ENCODE measurements around the gene BOLA3.

Gene BOLA3

DNA sequence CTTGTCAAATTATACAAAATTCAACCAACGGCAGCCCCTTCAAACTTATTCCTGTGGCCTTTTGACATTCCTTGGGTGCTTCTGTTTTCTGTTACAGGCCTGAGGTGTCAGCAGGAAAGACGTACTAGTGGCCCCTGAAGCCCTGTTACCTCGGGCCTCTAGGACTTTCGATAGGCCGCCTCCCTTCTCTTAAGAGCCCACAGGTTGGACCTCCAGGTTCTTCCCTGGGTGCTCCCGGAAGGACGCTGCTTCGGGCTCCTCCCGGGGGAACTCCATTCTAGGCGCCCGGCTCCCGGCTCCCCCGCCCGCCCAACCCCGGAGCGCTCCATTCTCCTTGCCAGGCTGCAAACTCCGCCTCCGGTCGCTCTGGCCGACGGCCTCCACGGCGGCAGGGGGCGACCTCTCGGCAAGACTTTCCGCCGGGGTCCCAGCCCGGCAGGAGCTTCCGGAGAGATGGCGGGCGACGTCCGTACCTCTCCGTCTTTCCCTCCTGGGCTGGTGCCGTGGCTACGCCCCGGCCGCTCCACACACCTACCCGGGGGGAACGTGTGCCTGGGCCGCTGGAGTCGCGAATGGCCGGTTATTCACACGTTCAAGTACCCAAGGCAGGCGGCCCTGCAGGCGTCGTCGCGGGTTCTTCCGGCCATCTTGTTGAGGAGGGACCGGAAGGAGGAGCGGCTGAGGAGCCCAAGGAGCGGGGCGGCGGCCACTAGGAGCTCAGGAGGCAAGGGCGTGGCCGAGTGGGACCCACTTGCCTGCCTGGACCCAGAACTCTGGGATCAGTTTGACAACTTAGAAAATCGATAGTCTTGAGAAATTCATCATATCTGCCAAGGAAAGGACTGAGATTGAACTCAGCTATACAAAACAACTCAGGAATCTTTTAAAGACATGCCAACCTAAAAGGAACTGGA lies 27.5 kb downstream of the BOLA3 start (continued):
- no peak for TF ChIP-seq ZNF792 (tag by site-specific recombination; IDR thresholded peaks at IDR 0.05)
- TF ChIP-seq ZNF561 (tag by site-specific recombination; IDR thresholded peaks at IDR 0.05; ENCODE audit: borderline replicate concordance) = peak; percentile 76; the same call in 1 of the 2 replicates
- TF ChIP-seq KLF16 (tag by site-specific recombination; IDR thresholded peaks at IDR 0.05) = peak; percentile 66
- TF ChIP-seq, protein P1, sequence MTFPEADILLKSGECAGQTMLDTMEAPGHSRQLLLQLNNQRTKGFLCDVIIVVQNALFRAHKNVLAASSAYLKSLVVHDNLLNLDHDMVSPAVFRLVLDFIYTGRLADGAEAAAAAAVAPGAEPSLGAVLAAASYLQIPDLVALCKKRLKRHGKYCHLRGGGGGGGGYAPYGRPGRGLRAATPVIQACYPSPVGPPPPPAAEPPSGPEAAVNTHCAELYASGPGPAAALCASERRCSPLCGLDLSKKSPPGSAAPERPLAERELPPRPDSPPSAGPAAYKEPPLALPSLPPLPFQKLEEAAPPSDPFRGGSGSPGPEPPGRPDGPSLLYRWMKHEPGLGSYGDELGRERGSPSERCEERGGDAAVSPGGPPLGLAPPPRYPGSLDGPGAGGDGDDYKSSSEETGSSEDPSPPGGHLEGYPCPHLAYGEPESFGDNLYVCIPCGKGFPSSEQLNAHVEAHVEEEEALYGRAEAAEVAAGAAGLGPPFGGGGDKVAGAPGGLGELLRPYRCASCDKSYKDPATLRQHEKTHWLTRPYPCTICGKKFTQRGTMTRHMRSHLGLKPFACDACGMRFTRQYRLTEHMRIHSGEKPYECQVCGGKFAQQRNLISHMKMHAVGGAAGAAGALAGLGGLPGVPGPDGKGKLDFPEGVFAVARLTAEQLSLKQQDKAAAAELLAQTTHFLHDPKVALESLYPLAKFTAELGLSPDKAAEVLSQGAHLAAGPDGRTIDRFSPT (tag by site-specific recombination; IDR thresholded peaks at IDR 0.05) = no peak
- no peak for TF ChIP-seq ZFHX2 (tag by site-specific recombination; conservative IDR thresholded peaks at IDR 0.05)
- TF ChIP-seq ZNF133 (tag by site-specific recombination; IDR thresholded peaks at IDR 0.05) = no peak
- TF ChIP-seq, protein P2, sequence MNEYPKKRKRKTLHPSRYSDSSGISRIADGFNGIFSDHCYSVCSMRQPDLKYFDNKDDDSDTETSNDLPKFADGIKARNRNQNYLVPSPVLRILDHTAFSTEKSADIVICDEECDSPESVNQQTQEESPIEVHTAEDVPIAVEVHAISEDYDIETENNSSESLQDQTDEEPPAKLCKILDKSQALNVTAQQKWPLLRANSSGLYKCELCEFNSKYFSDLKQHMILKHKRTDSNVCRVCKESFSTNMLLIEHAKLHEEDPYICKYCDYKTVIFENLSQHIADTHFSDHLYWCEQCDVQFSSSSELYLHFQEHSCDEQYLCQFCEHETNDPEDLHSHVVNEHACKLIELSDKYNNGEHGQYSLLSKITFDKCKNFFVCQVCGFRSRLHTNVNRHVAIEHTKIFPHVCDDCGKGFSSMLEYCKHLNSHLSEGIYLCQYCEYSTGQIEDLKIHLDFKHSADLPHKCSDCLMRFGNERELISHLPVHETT (tag by site-specific recombination; IDR thresholded peaks at IDR 0.05) = peak; percentile 80; the same call in 1 of the 2 replicates
- peak; percentile 95 for TF ChIP-seq ZBTB17 (tag by site-specific recombination; IDR thresholded peaks at IDR 0.05)
- TF ChIP-seq, protein P3, sequence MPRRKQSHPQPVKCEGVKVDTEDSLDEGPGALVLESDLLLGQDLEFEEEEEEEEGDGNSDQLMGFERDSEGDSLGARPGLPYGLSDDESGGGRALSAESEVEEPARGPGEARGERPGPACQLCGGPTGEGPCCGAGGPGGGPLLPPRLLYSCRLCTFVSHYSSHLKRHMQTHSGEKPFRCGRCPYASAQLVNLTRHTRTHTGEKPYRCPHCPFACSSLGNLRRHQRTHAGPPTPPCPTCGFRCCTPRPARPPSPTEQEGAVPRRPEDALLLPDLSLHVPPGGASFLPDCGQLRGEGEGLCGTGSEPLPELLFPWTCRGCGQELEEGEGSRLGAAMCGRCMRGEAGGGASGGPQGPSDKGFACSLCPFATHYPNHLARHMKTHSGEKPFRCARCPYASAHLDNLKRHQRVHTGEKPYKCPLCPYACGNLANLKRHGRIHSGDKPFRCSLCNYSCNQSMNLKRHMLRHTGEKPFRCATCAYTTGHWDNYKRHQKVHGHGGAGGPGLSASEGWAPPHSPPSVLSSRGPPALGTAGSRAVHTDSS (tag by site-specific recombination; IDR thresholded peaks at IDR 0.05) = no peak
- TF ChIP-seq ZNF654 (tag by site-specific recombination; IDR thresholded peaks at IDR 0.05; ENCODE audit: low read depth) = no peak
- TF ChIP-seq ZNF571 (tag by site-specific recombination; IDR thresholded peaks at IDR 0.05) = no peak
- TF ChIP-seq ZNF335 (tag by site-specific recombination; conservative IDR thresholded peaks at IDR 0.05) = peak; percentile 98
- TF ChIP-seq ZFP3 (tag by site-specific recombination; IDR thresholded peaks at IDR 0.05; ENCODE audit: low read depth) = no peak
- TF ChIP-seq YY1 (tag by site-specific recombination; IDR thresholded peaks at IDR 0.05) = peak; percentile 98
- no peak for TF ChIP-seq FEZF1 (tag by site-specific recombination; IDR thresholded peaks at IDR 0.05)
- TF ChIP-seq, protein P4, sequence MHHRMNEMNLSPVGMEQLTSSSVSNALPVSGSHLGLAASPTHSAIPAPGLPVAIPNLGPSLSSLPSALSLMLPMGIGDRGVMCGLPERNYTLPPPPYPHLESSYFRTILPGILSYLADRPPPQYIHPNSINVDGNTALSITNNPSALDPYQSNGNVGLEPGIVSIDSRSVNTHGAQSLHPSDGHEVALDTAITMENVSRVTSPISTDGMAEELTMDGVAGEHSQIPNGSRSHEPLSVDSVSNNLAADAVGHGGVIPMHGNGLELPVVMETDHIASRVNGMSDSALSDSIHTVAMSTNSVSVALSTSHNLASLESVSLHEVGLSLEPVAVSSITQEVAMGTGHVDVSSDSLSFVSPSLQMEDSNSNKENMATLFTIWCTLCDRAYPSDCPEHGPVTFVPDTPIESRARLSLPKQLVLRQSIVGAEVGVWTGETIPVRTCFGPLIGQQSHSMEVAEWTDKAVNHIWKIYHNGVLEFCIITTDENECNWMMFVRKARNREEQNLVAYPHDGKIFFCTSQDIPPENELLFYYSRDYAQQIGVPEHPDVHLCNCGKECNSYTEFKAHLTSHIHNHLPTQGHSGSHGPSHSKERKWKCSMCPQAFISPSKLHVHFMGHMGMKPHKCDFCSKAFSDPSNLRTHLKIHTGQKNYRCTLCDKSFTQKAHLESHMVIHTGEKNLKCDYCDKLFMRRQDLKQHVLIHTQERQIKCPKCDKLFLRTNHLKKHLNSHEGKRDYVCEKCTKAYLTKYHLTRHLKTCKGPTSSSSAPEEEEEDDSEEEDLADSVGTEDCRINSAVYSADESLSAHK (tag by site-specific recombination; IDR thresholded peaks at IDR 0.05) = 0 out of 2 replicates have a peak, but pooled peaks have one; percentile 27
- peak; percentile 68 for TF ChIP-seq ZNF366 (tag by site-specific recombination; conservative IDR thresholded peaks at IDR 0.05)
- no peak for TF ChIP-seq ZNF214 (tag by site-specific recombination; IDR thresholded peaks at IDR 0.05; ENCODE audit: borderline replicate concordance)
- peak; percentile 90 for TF ChIP-seq ZNF24 (tag by site-specific recombination; IDR thresholded peaks at IDR 0.05)
- TF ChIP-seq, protein P5, sequence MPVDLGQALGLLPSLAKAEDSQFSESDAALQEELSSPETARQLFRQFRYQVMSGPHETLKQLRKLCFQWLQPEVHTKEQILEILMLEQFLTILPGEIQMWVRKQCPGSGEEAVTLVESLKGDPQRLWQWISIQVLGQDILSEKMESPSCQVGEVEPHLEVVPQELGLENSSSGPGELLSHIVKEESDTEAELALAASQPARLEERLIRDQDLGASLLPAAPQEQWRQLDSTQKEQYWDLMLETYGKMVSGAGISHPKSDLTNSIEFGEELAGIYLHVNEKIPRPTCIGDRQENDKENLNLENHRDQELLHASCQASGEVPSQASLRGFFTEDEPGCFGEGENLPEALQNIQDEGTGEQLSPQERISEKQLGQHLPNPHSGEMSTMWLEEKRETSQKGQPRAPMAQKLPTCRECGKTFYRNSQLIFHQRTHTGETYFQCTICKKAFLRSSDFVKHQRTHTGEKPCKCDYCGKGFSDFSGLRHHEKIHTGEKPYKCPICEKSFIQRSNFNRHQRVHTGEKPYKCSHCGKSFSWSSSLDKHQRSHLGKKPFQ (tag by site-specific recombination; IDR thresholded peaks at IDR 0.05) = peak; percentile 48; the same call in 1 of the 2 replicates
- no peak for TF ChIP-seq ZNF423 (tag by site-specific recombination; IDR thresholded peaks at IDR 0.05)
- TF ChIP-seq ZFP69B (tag by site-specific recombination; IDR thresholded peaks at IDR 0.05) = peak; percentile 99
- TF ChIP-seq TRIM28 (IDR thresholded peaks at IDR 0.05; ENCODE audit: borderline replicate concordance, low read length) = no peak
- TF ChIP-seq ZNF416 (tag by site-specific recombination; IDR thresholded peaks at IDR 0.05) = no peak
- TF ChIP-seq ZNF132 (tag by site-specific recombination; IDR thresholded peaks at IDR 0.05; ENCODE audit: borderline replicate concordance) = no peak
- TF ChIP-seq ZNF830 (tag by site-specific recombination; IDR thresholded peaks at IDR 0.05; ENCODE audit: low read depth) = no peak
- no peak for TF ChIP-seq ZNF664 (tag by site-specific recombination; IDR thresholded peaks at IDR 0.05)
- TF ChIP-seq ZNF37A (tag by site-specific recombination; IDR thresholded peaks at IDR 0.05) = peak; percentile 90
- TF ChIP-seq SP3 (tag by site-specific recombination; IDR thresholded peaks at IDR 0.05) = peak; percentile 89
- TF ChIP-seq ZNF777 (tag by site-specific recombination; IDR thresholded peaks at IDR 0.05; ENCODE audit: borderline replicate concordance) = peak; percentile 89; the same call in 1 of the 2 replicates
- TF ChIP-seq ZNF585B (tag by site-specific recombination; IDR thresholded peaks at IDR 0.05) = no peak
- no peak for TF ChIP-seq ZNF549 (tag by site-specific recombination; IDR thresholded peaks at IDR 0.05)
